HepG2 (cell line): ENCODE data around the gene NSMCE1. TPM values are rescaled to one million over a fixed set of nuclear protein-coding genes. Genes with fewer than 3 reads are reported as not detected.
A peak's percentile ranks its signal among the peaks of the same experiment; 100 is the strongest.

ENCODE experiments used
- ATAD3A ChIP-seq: sonication (generic); formaldehyde crosslinking; IDR thresholded peaks from 2 replicates; pipeline ENCODE4 v1.4.0; 2020; ENCODE audit warnings: missing genetic modification reagents
- CREM ChIP-seq, 2 experiments: sonication (generic) in 1 of 2; formaldehyde crosslinking in 1 of 2; IDR thresholded peaks; 2 replicates each; pipeline versions ENCODE4 v1.4.0 to v1.6.1; 2016 to 2020; ENCODE audit warnings: antibody characterized with exemption in 1 of 2, mild to moderate bottlenecking in 1 of 2, missing genetic modification reagents in 1 of 2
- GPN1 ChIP-seq: sonication (generic); formaldehyde crosslinking; IDR thresholded peaks from 2 replicates; pipeline ENCODE4 v1.5.1; 2020; ENCODE audit warnings: missing genetic modification reagents, borderline replicate concordance
- IKZF4 ChIP-seq: sonication (generic); formaldehyde crosslinking; IDR thresholded peaks from 2 replicates; pipeline ENCODE4 v1.5.1; 2020; ENCODE audit warnings: borderline replicate concordance, mild to moderate bottlenecking, low read depth, missing genetic modification reagents; ENCODE audit errors: not compliant biosample characterization
- MAF1 ChIP-seq: sonication (generic); formaldehyde crosslinking; IDR thresholded peaks from 2 replicates; pipeline ENCODE4 v1.5.0; 2020; ENCODE audit warnings: missing genetic modification reagents, borderline replicate concordance
- NR2C2 ChIP-seq: sonication (generic); formaldehyde crosslinking; IDR thresholded peaks from 2 replicates; pipeline ENCODE4 v1.4.0; 2020; ENCODE audit warnings: missing genetic modification reagents, mild to moderate bottlenecking, moderate library complexity, borderline replicate concordance
- PRPF4 ChIP-seq: fragments of 200-400 bp; formaldehyde crosslinking; IDR thresholded peaks from 2 replicates; pipeline ENCODE4 v1.6.1; 2016; ENCODE audit warnings: low read length, low read depth; ENCODE audit not compliant: poor library complexity, severe bottlenecking
- SALL2 ChIP-seq: sonication (generic); formaldehyde crosslinking; IDR thresholded peaks from 2 replicates; pipeline ENCODE4 v1.8.1; 2023; ENCODE audit warnings: mild to moderate bottlenecking, missing genetic modification reagents, inconsistent platforms
- SMAD1 ChIP-seq: sonication (generic); formaldehyde crosslinking; IDR thresholded peaks from 2 replicates; pipeline ENCODE4 v1.4.0; 2020; ENCODE audit warnings: missing genetic modification reagents, low read depth, mild to moderate bottlenecking, borderline replicate concordance
- SRSF4 ChIP-seq: fragments of 200-400 bp; formaldehyde crosslinking; IDR thresholded peaks from one replicate; pipeline ENCODE4 v1.6.1; 2018; ENCODE audit warnings: mild to moderate bottlenecking, low read depth, low read length, moderate library complexity; ENCODE audit not compliant: poor library complexity, severe bottlenecking
- SSRP1 ChIP-seq: IDR thresholded peaks from 2 replicates; pipeline ENCODE4 v1.6.1; 2016; ENCODE audit warnings: control low read depth
- STAT5B ChIP-seq: sonication (generic); formaldehyde crosslinking; IDR thresholded peaks from 2 replicates; pipeline ENCODE4 v1.4.0; 2020; ENCODE audit warnings: missing genetic modification reagents
- TAF1 ChIP-seq: sonication (generic); formaldehyde crosslinking; IDR thresholded peaks from 2 replicates; pipeline ENCODE4 v1.4.0; 2020; ENCODE audit warnings: missing genetic modification reagents
- TARDBP ChIP-seq: sonication (generic); formaldehyde crosslinking; IDR thresholded peaks from 2 replicates; pipeline ENCODE4 v1.8.0; 2022; ENCODE audit warnings: mild to moderate bottlenecking, missing genetic modification reagents
- ZMYM4 ChIP-seq: sonication (generic); formaldehyde crosslinking; IDR thresholded peaks from 2 replicates; pipeline ENCODE4 v1.8.1; 2023; ENCODE audit warnings: mild to moderate bottlenecking, missing genetic modification reagents
- ZNF234 ChIP-seq: sonication (generic); formaldehyde crosslinking; conservative IDR thresholded peaks from 2 replicates; pipeline ENCODE4 v1.5.1; 2020; ENCODE audit warnings: mild to moderate bottlenecking, missing genetic modification reagents
- ZNF563 ChIP-seq: sonication (generic); formaldehyde crosslinking; IDR thresholded peaks from 2 replicates; pipeline ENCODE4 v1.8.0; 2022; ENCODE audit warnings: mild to moderate bottlenecking, moderate library complexity, missing genetic modification reagents
- ZNF709 ChIP-seq: sonication (generic); formaldehyde crosslinking; IDR thresholded peaks from 2 replicates; pipeline ENCODE4 v1.5.0; 2020; ENCODE audit warnings: mild to moderate bottlenecking, missing genetic modification reagents
- ZNF746 ChIP-seq: sonication (generic); formaldehyde crosslinking; IDR thresholded peaks from 2 replicates; pipeline ENCODE4 v1.8.0; 2022; ENCODE audit warnings: mild to moderate bottlenecking, missing genetic modification reagents
- ZNF773 ChIP-seq: sonication (generic); formaldehyde crosslinking; IDR thresholded peaks from 2 replicates; pipeline ENCODE4 v1.4.0; 2020; ENCODE audit warnings: missing genetic modification reagents, borderline replicate concordance
- polyA plus RNA-seq, 8 experiments: library from polyadenylated mRNA; depleted of rRNA in 3 of 8; stranded (reverse) in 7 of 8; unstranded in 1 of 8; fragments of >200 nt; fragmentation: Illumina TruSeq in 4 of 8; extraction: Trizol in 4 of 8; gene quantifications; 2 replicates each; pipeline versions ENCODE4 v1.2.1 to v1.2.3, GENCODE V29; 2011 to 2016; ENCODE audit warnings: low read depth in 4 of 8, missing spikeins in 1 of 8, mixed read lengths in 1 of 8; ENCODE audit not compliant: insufficient read depth in 1 of 8
- total RNA-seq, 5 experiments: library from RNA; depleted of rRNA; stranded (reverse); fragments of >200 nt; fragmentation: Illumina TruSeq; extraction: Trizol; gene quantifications; 2 replicates each; pipeline ENCODE4 v1.2.3, GENCODE V29; 2016; ENCODE audit warnings: low read depth in 1 of 5
- TF ChIP-seq, protein P1 (sequence below): sonication (generic); formaldehyde crosslinking; conservative IDR thresholded peaks from 2 replicates; pipeline ENCODE4 v1.4.0; 2020; ENCODE audit warnings: missing genetic modification reagents
- TF ChIP-seq, protein P2 (sequence below): sonication (generic); formaldehyde crosslinking; IDR thresholded peaks from 2 replicates; pipeline ENCODE4 v1.5.0; 2020; ENCODE audit warnings: mild to moderate bottlenecking, missing genetic modification reagents
- TF ChIP-seq, protein P3 (sequence below): IDR thresholded peaks from 2 replicates; pipeline ENCODE4 v1.6.1; 2016; ENCODE audit warnings: low read depth, borderline replicate concordance
- TF ChIP-seq, protein P4 (sequence below): sonication (generic); formaldehyde crosslinking; IDR thresholded peaks from 2 replicates; pipeline ENCODE4 v1.8.1; 2023; ENCODE audit warnings: missing genetic modification reagents, inconsistent platforms, borderline replicate concordance

NSMCE1 gene
- total and polyA plus RNA-seq, 2 of the 13 experiments (the other 11 are each of a cell fraction or from before 2014, with no cell fraction given) = 42.7 to 52.9 TPM

DNA sequence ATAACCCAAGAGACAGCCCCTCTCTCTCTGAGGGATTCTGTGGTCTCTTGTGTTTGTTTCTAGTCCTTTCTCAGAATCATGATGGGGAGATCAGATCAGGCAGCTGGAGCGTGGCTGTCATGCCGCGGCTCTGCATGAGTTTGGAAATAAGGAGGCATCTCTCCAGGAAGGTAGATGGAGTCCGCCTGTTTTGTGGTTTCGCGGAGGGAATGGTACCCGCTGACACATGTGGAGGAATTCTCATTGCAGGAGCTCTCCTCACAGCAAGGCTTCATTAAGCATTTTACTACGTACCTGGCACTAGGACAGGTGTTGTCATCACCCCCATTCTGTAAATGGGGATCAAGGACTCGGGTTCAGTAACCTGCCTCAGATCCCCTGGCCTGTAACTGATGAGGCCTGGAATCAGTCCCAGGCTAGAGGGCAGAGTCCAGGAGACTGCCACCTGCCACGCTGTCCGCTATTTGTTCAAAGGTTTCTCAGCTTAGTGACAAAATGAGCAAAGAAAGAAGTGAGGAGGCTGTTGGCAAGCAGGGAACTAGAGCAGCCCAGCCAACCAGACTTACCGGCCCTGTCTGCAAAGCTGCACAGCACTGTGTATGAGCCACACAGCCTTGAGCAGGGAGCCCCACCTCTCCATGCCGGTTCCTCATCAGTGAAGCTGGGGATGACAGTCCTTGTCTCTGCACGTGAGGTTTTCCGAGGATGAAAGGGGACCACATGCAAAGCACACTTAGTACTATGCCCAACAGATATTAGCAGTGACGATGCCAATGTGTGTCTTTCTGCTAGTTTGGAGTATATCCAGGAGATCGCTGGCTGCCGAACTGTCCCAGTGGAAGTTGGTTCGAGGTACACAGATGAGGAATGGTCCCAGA lies 54.2 kb downstream of the NSMCE1 start (continued):
- TF ChIP-seq, protein P1, sequence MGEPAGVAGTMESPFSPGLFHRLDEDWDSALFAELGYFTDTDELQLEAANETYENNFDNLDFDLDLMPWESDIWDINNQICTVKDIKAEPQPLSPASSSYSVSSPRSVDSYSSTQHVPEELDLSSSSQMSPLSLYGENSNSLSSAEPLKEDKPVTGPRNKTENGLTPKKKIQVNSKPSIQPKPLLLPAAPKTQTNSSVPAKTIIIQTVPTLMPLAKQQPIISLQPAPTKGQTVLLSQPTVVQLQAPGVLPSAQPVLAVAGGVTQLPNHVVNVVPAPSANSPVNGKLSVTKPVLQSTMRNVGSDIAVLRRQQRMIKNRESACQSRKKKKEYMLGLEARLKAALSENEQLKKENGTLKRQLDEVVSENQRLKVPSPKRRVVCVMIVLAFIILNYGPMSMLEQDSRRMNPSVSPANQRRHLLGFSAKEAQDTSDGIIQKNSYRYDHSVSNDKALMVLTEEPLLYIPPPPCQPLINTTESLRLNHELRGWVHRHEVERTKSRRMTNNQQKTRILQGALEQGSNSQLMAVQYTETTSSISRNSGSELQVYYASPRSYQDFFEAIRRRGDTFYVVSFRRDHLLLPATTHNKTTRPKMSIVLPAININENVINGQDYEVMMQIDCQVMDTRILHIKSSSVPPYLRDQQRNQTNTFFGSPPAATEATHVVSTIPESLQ (CRISPR knock-in tag) = no peak
- TF ChIP-seq SALL2 (CRISPR knock-in tag) (no peak), ZMYM4 (CRISPR knock-in tag) (peak; percentile 64), SRSF4 (no peak), ATAD3A (no peak), GPN1 (CRISPR knock-in tag) (no peak), STAT5B (CRISPR knock-in tag) (no peak), TARDBP (CRISPR knock-in tag) (peak; percentile 35; the same call in 1 of the 2 replicates), ZNF773 (CRISPR knock-in tag) (no peak), SSRP1 (CRISPR knock-in tag) (0 out of 2 replicates have a peak, but pooled peaks have one; percentile 54), SMAD1 (CRISPR knock-in tag) (peak; percentile 34; the same call in 1 of the 2 replicates), NR2C2 (CRISPR knock-in tag) (peak; percentile 36; the same call in 1 of the 2 replicates), ZNF234 (no peak), ZNF709 (no peak), MAF1 (CRISPR knock-in tag) (no peak), CREM (IDR thresholded peaks at IDR 0.05) (peak; percentile 35; the same call in 1 of the 2 replicates), CREM (CRISPR knock-in tag; IDR thresholded peaks at IDR 0.05) (no peak), PRPF4 (no peak), ZNF746 (CRISPR knock-in tag) (no peak), ZNF563 (CRISPR knock-in tag) (no peak), TAF1 (no peak), IKZF4 (CRISPR knock-in tag) (no peak)
- TF ChIP-seq, protein P2, sequence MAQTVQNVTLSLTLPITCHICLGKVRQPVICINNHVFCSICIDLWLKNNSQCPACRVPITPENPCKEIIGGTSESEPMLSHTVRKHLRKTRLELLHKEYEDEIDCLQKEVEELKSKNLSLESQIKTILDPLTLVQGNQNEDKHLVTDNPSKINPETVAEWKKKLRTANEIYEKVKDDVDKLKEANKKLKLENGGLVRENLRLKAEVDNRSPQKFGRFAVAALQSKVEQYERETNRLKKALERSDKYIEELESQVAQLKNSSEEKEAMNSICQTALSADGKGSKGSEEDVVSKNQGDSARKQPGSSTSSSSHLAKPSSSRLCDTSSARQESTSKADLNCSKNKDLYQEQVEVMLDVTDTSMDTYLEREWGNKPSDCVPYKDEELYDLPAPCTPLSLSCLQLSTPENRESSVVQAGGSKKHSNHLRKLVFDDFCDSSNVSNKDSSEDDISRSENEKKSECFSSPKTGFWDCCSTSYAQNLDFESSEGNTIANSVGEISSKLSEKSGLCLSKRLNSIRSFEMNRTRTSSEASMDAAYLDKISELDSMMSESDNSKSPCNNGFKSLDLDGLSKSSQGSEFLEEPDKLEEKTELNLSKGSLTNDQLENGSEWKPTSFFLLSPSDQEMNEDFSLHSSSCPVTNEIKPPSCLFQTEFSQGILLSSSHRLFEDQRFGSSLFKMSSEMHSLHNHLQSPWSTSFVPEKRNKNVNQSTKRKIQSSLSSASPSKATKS (CRISPR knock-in tag) = no peak
- TF ChIP-seq, protein P3, sequence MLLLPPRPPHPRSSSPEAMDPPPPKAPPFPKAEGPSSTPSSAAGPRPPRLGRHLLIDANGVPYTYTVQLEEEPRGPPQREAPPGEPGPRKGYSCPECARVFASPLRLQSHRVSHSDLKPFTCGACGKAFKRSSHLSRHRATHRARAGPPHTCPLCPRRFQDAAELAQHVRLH (CRISPR knock-in tag) = peak; percentile 61; the same call in 1 of the 2 replicates
- TF ChIP-seq, protein P4, sequence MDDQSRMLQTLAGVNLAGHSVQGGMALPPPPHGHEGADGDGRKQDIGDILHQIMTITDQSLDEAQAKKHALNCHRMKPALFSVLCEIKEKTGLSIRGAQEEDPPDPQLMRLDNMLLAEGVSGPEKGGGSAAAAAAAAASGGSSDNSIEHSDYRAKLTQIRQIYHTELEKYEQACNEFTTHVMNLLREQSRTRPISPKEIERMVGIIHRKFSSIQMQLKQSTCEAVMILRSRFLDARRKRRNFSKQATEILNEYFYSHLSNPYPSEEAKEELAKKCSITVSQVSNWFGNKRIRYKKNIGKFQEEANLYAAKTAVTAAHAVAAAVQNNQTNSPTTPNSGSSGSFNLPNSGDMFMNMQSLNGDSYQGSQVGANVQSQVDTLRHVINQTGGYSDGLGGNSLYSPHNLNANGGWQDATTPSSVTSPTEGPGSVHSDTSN (CRISPR knock-in tag) = no peak
